GM12878 (cell line): ENCODE data around the gene MGME1. TPM values are rescaled to one million over a fixed set of nuclear protein-coding genes. Genes with fewer than 3 reads are reported as not detected.
A peak's percentile ranks its signal among the peaks of the same experiment; 100 is the strongest.

ENCODE experiments used
- BCL3 ChIP-seq: IDR thresholded peaks from 2 replicates; pipeline ENCODE4 v1.6.1; 2011; ENCODE audit warnings: borderline replicate concordance, low read depth, mild to moderate bottlenecking, moderate library complexity, low read length; ENCODE audit not compliant: insufficient read depth, poor library complexity, severe bottlenecking
- BMI1 ChIP-seq: fragments of 450-650 bp; IDR thresholded peaks from 2 replicates; pipeline ENCODE4 v1.6.1; 2016; ENCODE audit warnings: mild to moderate bottlenecking, moderate library complexity, borderline replicate concordance
- CBFB ChIP-seq: IDR thresholded peaks from 2 replicates; pipeline ENCODE4 v1.6.1; 2016; ENCODE audit warnings: antibody characterized with exemption, low read depth
- CHD1 ChIP-seq: IDR thresholded peaks from 2 replicates; pipeline ENCODE4 v1.6.1; 2012; ENCODE audit warnings: low read depth, low read length, improper control_type of control experiment
- EP300 ChIP-seq, 2 experiments: fragments of 150-350 bp in 1 of 2; IDR thresholded peaks; 2 replicates each; pipeline ENCODE4 v1.6.1; 2011 to 2012; ENCODE audit warnings: low read depth in 2 of 2, low read length in 2 of 2, borderline replicate concordance in 1 of 2, improper control_type of control experiment in 1 of 2, inconsistent platforms in 1 of 2; ENCODE audit not compliant: control insufficient read depth in 1 of 2
- HDAC6 ChIP-seq: fragments of 200-600 bp; sonication (generic); IDR thresholded peaks from one replicate; pipeline ENCODE4 v1.8.0; 2017; ENCODE audit warnings: antibody characterized with exemption; ENCODE audit not compliant: unreplicated experiment
- JUND ChIP-seq: IDR thresholded peaks from 2 replicates; pipeline ENCODE4 v1.6.1; 2012; ENCODE audit warnings: low read depth, mild to moderate bottlenecking, low read length, improper control_type of control experiment, moderate library complexity
- NBN ChIP-seq: fragments of 450-650 bp; IDR thresholded peaks from 2 replicates; pipeline ENCODE4 v1.6.1; 2016
- NFYA ChIP-seq: IDR thresholded peaks from 2 replicates; pipeline ENCODE4 v1.6.1; 2011; ENCODE audit warnings: low read depth, mild to moderate bottlenecking, low read length, improper control_type of control experiment, borderline replicate concordance
- NR2F1 ChIP-seq: fragments of 450-650 bp; conservative IDR thresholded peaks from 2 replicates; pipeline ENCODE4 v1.6.1; 2017; ENCODE audit warnings: mild to moderate bottlenecking
- PAX5 ChIP-seq: IDR thresholded peaks from 2 replicates; pipeline ENCODE4 v1.6.1; 2011; ENCODE audit warnings: low read depth, low read length, borderline replicate concordance
- POLR2AphosphoS5 ChIP-seq: IDR thresholded peaks from 2 replicates; pipeline ENCODE4 v1.6.1; 2011; ENCODE audit warnings: mild to moderate bottlenecking, low read length, inconsistent platforms
- RAD21 ChIP-seq: IDR thresholded peaks from 2 replicates; pipeline ENCODE4 v1.6.1; 2011; ENCODE audit warnings: mild to moderate bottlenecking, low read depth, low read length, moderate library complexity; ENCODE audit not compliant: insufficient read depth
- RAD51 ChIP-seq: fragments of 450-650 bp; IDR thresholded peaks from 2 replicates; pipeline ENCODE4 v1.6.1; 2016; ENCODE audit warnings: moderate library complexity, mild to moderate bottlenecking, inconsistent platforms
- RBBP5 ChIP-seq: fragments of 200-600 bp; sonication (generic); conservative IDR thresholded peaks from 2 replicates; pipeline ENCODE4 v1.6.1; 2016
- RCOR1 ChIP-seq: conservative IDR thresholded peaks from 2 replicates; pipeline ENCODE4 v1.6.1; 2012; ENCODE audit warnings: low read depth, low read length, improper control_type of control experiment
- RELA ChIP-seq: fragments of 450-650 bp; IDR thresholded peaks from 2 replicates; pipeline ENCODE4 v1.8.0; 2014; ENCODE audit warnings: borderline replicate concordance; ENCODE audit not compliant: partially characterized antibody
- SIX5 ChIP-seq: IDR thresholded peaks from 2 replicates; pipeline ENCODE4 v1.6.1; 2011; ENCODE audit warnings: mild to moderate bottlenecking, low read depth, low read length, moderate library complexity; ENCODE audit not compliant: severe bottlenecking
- SREBF2 ChIP-seq: IDR thresholded peaks from 2 replicates; pipeline ENCODE4 v1.6.1; 2012; ENCODE audit warnings: mild to moderate bottlenecking, low read length
- TAF1 ChIP-seq: IDR thresholded peaks from 2 replicates; pipeline ENCODE4 v1.6.1; 2011; ENCODE audit warnings: mild to moderate bottlenecking, low read depth, low read length, borderline replicate concordance
- TARDBP ChIP-seq: IDR thresholded peaks from 2 replicates; pipeline ENCODE4 v1.6.1; 2016; ENCODE audit warnings: borderline replicate concordance
- TCF7 ChIP-seq: IDR thresholded peaks from 2 replicates; pipeline ENCODE4 v1.6.1; 2014; ENCODE audit warnings: antibody characterized with exemption, borderline replicate concordance
- ZNF274 ChIP-seq: IDR thresholded peaks from one replicate; pipeline ENCODE4 v1.8.0; 2011; ENCODE audit not compliant: insufficient read length, insufficient read depth
- polyA plus RNA-seq, 11 experiments: library from polyadenylated mRNA; depleted of rRNA in 4 of 11; unstranded in 6 of 11; stranded (reverse) in 5 of 11; fragments of >200 nt; fragmentation: Nextera tagmentation in 4 of 11; fragmentation: Illumina TruSeq in 1 of 11; extraction: Ambion mirVana in 4 of 11; extraction: Trizol in 1 of 11; gene quantifications; 1 replicate in 1 of 11; 2 replicates in 10 of 11; pipeline versions ENCODE4 v1.2.1 to v1.2.3, GENCODE V29; 2011 to 2016; ENCODE audit warnings: inconsistent platforms in 2 of 11, missing spikeins in 2 of 11, low read depth in 1 of 11
- total RNA-seq, 4 experiments: library from RNA; depleted of rRNA in 3 of 4; stranded (reverse); fragments of >200 nt in 3 of 4; fragmentation: Illumina TruSeq in 1 of 4; extraction: Trizol in 1 of 4; gene quantifications; 2 replicates each; pipeline versions ENCODE4 v1.2.1 to v1.2.3, GENCODE V29; 2013 to 2021
- TF ChIP-seq, protein P1 (sequence below): fragments of 450-650 bp; IDR thresholded peaks from 2 replicates; pipeline ENCODE4 v1.6.1; 2017; ENCODE audit warnings: low read depth, mild to moderate bottlenecking, moderate library complexity
- TF ChIP-seq, protein P2 (sequence below): fragments of 450-650 bp; IDR thresholded peaks from 2 replicates; pipeline ENCODE4 v1.6.1; 2016; ENCODE audit warnings: mild to moderate bottlenecking, moderate library complexity, borderline replicate concordance

The MGME1 gene
- total and polyA plus RNA-seq, 10 of the 15 experiments (the other 5 are each of a cell fraction or from before 2014, with no cell fraction given), result 13.4 to 44.8 (median 30.6) TPM

- TF ChIP-seq SIX5 (no peak), RELA (no peak), ZNF274 (no peak), RAD21 (no peak), POLR2AphosphoS5 (no peak), NR2F1 (peak; percentile 57; the same call in 1 of the 2 replicates), BCL3 (no peak), RCOR1 (no peak), JUND (no peak), SREBF2 (no peak), HDAC6 (no peak), CBFB (no peak), TAF1 (no peak), RAD51 (peak; percentile 49; the same call in 1 of the 2 replicates), RBBP5 (no peak), BMI1 (peak; percentile 49; the same call in 1 of the 2 replicates), NFYA (no peak), TARDBP (no peak), EP300 (IDR thresholded peaks at IDR 0.05; ENCODE audit: borderline replicate concordance in 1 of 2, control insufficient read depth in 1 of 2, low read depth in 2 of 2, low read length in 2 of 2) (peak; percentile 78 to 88), NBN (peak; percentile 78), TCF7 (no peak), CHD1 (no peak), PAX5 (peak; percentile 80; the same call in 1 of the 2 replicates)
- TF ChIP-seq, protein P1, sequence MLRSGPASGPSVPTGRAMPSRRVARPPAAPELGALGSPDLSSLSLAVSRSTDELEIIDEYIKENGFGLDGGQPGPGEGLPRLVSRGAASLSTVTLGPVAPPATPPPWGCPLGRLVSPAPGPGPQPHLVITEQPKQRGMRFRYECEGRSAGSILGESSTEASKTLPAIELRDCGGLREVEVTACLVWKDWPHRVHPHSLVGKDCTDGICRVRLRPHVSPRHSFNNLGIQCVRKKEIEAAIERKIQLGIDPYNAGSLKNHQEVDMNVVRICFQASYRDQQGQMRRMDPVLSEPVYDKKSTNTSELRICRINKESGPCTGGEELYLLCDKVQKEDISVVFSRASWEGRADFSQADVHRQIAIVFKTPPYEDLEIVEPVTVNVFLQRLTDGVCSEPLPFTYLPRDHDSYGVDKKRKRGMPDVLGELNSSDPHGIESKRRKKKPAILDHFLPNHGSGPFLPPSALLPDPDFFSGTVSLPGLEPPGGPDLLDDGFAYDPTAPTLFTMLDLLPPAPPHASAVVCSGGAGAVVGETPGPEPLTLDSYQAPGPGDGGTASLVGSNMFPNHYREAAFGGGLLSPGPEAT, result peak; percentile 58; the same call in 1 of the 2 replicates
- TF ChIP-seq, protein P2, sequence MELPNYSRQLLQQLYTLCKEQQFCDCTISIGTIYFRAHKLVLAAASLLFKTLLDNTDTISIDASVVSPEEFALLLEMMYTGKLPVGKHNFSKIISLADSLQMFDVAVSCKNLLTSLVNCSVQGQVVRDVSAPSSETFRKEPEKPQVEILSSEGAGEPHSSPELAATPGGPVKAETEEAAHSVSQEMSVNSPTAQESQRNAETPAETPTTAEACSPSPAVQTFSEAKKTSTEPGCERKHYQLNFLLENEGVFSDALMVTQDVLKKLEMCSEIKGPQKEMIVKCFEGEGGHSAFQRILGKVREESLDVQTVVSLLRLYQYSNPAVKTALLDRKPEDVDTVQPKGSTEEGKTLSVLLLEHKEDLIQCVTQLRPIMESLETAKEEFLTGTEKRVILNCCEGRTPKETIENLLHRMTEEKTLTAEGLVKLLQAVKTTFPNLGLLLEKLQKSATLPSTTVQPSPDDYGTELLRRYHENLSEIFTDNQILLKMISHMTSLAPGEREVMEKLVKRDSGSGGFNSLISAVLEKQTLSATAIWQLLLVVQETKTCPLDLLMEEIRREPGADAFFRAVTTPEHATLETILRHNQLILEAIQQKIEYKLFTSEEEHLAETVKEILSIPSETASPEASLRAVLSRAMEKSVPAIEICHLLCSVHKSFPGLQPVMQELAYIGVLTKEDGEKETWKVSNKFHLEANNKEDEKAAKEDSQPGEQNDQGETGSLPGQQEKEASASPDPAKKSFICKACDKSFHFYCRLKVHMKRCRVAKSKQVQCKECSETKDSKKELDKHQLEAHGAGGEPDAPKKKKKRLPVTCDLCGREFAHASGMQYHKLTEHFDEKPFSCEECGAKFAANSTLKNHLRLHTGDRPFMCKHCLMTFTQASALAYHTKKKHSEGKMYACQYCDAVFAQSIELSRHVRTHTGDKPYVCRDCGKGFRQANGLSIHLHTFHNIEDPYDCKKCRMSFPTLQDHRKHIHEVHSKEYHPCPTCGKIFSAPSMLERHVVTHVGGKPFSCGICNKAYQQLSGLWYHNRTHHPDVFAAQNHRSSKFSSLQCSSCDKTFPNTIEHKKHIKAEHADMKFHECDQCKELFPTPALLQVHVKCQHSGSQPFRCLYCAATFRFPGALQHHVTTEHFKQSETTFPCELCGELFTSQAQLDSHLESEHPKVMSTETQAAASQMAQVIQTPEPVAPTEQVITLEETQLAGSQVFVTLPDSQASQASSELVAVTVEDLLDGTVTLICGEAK, result no peak
These were observed 36.6 kb downstream of the MGME1 start (continued) for GRCh38 chr20:18005170-18005989.
